Activated CD4-positive, alpha-beta T cell treated with anti-CD3 and anti-CD28 coated beads, Interleukin-2, Interleukin-4, amounts not matched to agents 100 ng/mL and 50 ng/mL, durations not matched to agents 16 hours and 8 hours (primary cell): ENCODE data around the gene RRAGD.

Experiments used
- DNase-seq: peaks from one replicate; pipeline ENCODE4 v3.0.0-alpha.2; 2020; ENCODE audit warnings: low spot score

RRAGD gene

GRCh38 chr6:89346433-89346832 lies 65.6 kb downstream of the RRAGD start:
- DNase-seq = no peak

DNA sequence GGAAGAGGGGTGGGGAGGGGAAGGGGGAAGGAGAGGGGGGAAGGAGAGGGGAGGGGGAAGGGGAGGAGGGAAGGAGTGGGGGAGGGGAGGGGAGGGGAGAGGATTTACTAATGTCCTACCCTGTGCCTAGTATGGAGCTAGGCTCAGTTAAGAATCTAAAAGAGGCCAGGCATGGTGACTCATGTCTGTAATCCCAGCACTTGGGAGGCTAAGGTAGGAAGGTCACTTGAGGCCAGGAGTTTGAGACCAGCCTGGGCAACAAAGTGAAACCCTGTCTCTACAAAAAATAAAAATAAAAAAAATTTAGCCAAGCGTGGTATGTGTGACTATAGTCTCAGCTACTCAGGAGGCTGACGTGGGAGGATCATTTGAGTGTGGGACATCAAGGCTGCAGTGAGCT lies 72.5 kb downstream of the RRAGD start:
- no peak for DNase-seq

DNA sequence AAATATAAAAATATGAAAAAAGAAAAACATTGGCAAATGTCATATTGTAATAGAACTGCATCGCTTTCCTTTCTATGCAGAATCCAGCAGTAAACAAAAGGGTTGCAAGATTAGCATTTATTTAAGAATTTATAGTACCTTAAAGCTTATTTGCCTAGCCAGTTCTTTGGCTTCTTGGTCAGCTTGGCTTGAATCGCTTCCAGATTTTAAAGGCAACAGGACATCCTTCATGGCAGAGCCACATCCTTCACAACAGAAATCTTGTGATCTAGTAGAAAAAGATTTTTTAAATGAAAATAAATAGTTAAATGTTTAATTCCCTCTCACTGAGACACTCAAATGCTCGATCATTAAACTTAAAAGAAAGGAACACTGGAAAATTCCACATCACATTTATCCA lies 76.9 kb downstream of the RRAGD start:
- DNase-seq = no peak

- no peak for DNase-seq
Measured at GRCh38 chr6:89330910-89331309, 81.2 kb downstream of the RRAGD start.

DNA sequence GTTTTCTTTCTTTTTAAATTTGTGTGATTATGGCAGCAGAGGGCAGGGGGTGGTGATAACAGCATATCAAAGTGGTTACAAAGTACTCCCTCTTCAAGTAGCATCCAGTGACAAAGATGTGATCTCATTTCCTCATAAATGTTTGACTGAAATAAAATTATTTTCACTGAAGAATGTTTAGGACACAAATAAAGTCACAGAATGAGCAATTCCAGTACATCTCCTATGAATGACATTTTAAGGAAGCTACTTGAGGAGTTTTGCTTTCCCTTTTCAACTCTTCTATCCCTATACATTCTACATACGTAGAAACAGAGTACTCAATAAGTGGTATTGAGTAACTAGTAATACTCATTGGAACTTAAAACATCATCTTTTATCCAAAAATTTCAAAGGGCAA lies 83.1 kb downstream of the RRAGD start:
- DNase-seq = no peak

DNA sequence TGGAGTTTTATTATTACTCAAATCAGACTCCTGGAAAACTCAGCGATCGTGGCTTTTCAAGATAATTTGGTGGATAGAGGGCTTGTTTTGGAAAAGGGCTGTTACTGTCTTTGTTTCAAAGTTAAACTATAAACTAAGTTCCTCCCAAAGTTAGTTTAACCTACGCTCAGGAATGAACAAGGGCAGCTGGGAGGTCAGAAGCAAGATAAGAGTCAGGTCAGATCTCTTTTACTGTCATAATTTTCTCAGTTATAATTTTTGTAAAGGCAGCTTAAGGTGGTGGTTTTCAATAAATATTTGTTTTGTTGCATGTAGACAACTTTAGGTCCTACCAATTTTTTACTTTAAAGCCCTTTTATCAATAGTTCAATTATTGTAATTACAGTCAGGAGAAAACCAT lies 87.8 kb downstream of the RRAGD start:
- no peak for DNase-seq

DNA sequence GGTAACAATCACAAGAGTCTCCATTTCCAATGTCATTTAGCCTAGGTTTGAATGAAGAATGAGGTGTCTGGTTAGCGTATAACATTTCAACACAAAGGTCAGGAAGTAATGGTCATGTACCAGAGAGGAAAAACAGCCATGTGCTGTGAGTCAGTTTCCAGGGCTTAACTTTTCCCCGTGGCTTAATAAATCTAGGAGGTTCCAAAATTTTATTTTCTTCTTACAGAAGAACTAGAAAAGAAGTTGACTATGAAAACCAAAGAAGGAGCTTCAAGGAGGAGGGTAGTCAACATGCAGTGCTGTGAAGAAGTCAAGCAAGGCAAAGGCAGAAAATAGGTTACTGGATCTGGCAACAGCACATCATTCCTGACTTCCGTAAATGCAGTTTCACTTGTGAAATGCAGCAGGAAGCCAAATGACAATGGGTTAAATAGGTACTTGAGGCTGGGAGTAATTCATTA lies 88.5 kb downstream of the RRAGD start:
- no peak for DNase-seq

DNA sequence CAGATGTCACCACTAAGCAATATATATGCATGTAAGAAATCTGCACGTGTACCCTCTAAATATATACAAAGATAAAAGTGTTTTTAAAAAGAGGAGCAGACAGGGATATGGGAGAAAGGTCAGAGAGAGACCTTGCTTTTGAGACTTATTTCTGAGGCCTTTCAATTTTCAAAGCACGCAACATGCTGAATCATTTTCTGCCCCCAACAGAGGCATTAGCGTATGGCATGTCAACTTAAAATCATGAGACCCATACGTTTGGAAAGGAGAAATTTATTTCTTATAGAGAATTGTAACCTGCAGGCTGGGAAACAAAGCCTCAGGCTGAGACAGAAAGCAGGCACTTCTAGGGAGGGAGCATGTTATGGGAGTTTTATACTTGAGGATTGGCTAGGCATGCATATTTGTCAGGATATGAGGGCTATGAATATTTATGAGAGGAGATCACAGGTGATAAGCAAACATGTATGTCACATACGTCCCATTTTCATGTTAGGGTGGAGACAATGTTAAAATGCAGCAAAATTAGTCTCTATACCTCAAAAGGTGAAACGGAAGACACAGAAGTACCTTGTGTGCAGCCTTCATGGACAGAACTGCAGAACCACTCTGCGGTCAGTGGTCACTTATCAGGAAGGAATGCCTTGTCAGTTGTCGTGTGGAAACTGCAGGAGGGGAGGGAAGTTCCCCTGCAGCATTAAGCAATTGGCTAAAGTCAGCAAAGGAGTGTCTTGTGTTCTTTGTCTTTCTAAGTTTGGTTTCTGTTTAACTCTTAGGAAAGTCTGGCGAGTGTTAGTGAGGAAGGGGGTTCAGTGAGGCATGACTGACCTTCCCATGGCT lies 90.7 kb downstream of the RRAGD start:
- DNase-seq = no peak

DNA sequence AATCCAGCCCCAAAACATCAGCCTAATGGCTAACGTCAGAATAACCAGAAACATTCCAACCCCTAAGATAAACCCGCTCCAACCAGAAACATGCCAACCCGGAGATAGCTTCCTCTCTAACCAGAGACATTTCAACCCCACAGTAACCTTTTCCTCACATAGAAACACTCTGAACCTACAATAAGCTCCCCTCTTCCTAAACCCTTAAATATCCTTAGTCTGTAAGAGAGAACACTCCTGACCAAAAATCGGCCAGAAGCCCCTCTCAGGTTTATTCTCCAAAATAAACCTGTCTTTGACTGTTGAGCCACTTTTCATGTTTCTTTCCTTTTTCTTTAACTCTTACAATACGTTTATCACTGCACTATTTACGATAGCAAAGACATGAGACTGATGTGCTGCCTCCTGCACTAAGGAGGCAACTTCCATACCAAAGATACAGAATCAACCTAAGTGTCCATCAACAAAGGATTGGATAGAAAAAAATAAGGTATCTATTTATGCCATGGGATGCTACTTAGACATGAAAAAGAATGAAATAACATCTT lies 92.0 kb downstream of the RRAGD start:
- no peak for DNase-seq

DNA sequence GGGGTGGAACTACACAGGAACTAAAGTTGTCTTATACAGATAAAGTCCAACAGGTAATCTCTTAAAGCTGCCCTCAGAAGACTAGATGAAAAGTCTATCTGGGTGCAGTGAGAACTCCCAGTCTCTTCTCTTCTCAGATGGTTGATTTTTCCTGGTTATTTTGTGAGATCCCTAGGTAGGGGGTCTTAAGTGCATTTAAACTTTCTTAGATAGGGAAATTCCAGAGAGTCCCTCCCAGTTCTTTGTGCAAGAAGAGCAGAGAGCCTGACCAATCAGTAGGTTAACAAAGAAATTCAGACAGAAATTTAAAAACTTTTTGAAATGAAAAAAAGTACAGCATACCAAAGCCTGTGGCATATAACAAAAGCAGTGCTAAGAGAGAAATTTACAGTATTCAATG lies 95.0 kb downstream of the RRAGD start:
- DNase-seq = no peak

DNA sequence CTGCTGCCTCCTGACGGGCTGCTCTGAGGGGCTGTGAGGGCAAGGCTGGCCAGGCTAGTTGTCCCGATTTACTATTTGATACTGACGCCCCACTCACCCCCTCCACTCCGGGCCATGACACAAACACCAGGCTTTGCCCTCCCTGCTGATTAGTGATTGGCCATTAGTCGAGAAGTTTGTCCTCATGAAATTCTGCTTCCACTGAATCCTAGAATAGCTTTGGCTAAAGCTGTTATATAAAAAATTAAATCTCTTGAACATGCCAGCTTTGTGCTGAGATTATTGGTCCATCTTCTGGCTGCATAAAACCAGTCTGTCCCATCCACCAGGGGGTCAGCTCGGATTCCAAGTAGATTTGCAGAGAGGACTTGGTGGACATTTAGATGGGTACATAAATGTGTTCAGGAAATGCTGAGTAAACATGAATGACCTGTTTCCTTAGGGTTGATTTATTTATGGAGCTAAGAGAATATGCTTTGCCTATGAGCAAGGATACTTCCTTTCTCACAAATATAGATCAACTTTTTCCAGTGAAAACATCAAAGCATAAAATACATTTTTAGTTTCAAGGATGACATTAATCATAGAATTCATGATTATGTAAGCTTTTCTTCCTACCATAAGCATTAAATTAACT lies 96.7 kb downstream of the RRAGD start, which contains the start of gene GABRR2:
Gene GABRR2 (minus strand): TSS at position 51 of the 637 bp plus-strand sequence. CDS start 134 bp downstream, outside the sequence.
- no peak for DNase-seq

DNA sequence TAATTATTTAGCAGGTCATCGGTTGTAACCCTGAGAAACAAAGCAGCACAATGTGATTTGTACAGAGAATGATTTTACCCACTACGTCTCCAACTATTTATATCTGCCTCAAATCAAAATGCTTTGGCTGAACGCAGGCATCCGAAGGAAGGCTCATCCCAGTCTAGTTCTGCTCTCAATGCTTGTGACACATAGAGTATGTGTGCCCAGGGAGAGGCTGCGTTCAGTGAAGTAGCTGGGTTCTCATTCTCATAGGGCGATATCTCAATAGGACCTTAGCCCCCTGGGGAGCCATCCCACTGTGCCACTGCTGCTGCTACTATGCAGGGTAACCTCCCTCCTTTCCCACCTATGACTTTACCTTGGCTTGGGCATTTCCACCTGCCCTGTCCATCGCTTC lies 97.4 kb downstream of the RRAGD start:
- DNase-seq = no peak
